IPS-18a (cell line): Measurements from ENCODE around the gene TMEM235.
A peak's percentile ranks its signal among the peaks of the same experiment; 100 is the strongest.
"Not testable (repeated sequence)": the region's sequence is repeated elsewhere in the genome, so short reads cannot be mapped to it uniquely, and the experiment has no call there.

Experiments
- H3K27ac ChIP-seq: one replicate; pipeline ENCODE4 v1.5.1; 2013; ENCODE audit warnings: low read length
- H3K27me3 ChIP-seq: one replicate; pipeline ENCODE4 v1.6.1; 2013; ENCODE audit warnings: mild to moderate bottlenecking, low read length; ENCODE audit not compliant: control insufficient read depth, insufficient read depth
- H3K36me3 ChIP-seq: one replicate; pipeline ENCODE4 v1.6.1; 2013; ENCODE audit warnings: low read depth, low read length; ENCODE audit not compliant: control insufficient read depth
- H3K4me1 ChIP-seq: one replicate; pipeline ENCODE4 v1.6.1; 2013; ENCODE audit warnings: low read depth, low read length; ENCODE audit not compliant: control insufficient read depth
- H3K4me3 ChIP-seq: one replicate; pipeline ENCODE4 v1.5.1; 2013; ENCODE audit warnings: low read length
- H3K9ac ChIP-seq: one replicate; pipeline ENCODE4 v1.6.1; 2013; ENCODE audit warnings: mild to moderate bottlenecking, low read length, moderate library complexity
- H3K9me3 ChIP-seq: one replicate; pipeline ENCODE4 v1.6.1; 2013; ENCODE audit warnings: low read depth, low read length; ENCODE audit not compliant: control insufficient read depth

TMEM235 gene

GRCh38 chr17:78252701-78253635 is 21.5 kb downstream of the TMEM235 start:
- no peak overlapping the region for H3K9ac ChIP-seq
- H3K27ac ChIP-seq, result no peak overlapping the region
- H3K4me1 ChIP-seq, result peaks cover 13% of the 10 kb centered on the region

GRCh38 chr17:78253636-78253945 is 22.2 kb downstream of the TMEM235 start:
- H3K36me3 ChIP-seq, H3K27ac ChIP-seq, H3K9me3 ChIP-seq, H3K27me3 ChIP-seq: not testable (repeated sequence)
- H3K4me1 ChIP-seq, result peaks cover 16% of the 10 kb centered on the region
- peak overlapping the region; percentile 82 for H3K4me3 ChIP-seq
- peak overlapping the region; percentile 82 for H3K9ac ChIP-seq

More at GRCh38 chr17:78252701-78253635, 21.5 kb downstream of the TMEM235 start:
- no peaks in the 10 kb centered on the region for H3K27me3 ChIP-seq
- H3K9me3 ChIP-seq, result no peaks in the 10 kb centered on the region
- H3K36me3 ChIP-seq, result no peaks in the 10 kb centered on the region
- no peak overlapping the region for H3K4me3 ChIP-seq

GRCh38 chr17:78253946-78254672 is 22.7 kb downstream of the TMEM235 start:
- no peaks in the 10 kb centered on the region for H3K36me3 ChIP-seq
- H3K9me3 ChIP-seq, result no peaks in the 10 kb centered on the region
- peak overlapping the region; percentile 82 for H3K9ac ChIP-seq
- peak overlapping the region; percentile 82 for H3K4me3 ChIP-seq
- H3K4me1 ChIP-seq, result peaks cover 16% of the 10 kb centered on the region
- H3K27me3 ChIP-seq, result no peaks in the 10 kb centered on the region
- H3K27ac ChIP-seq, result peak overlapping the region; percentile 77

GRCh38 chr17:78255029-78255656 is 23.7 kb downstream of the TMEM235 start:
- Histone ChIP-seq H3K9me3 (no peaks in the 10 kb centered on the region), H3K4me1 (peaks cover 16% of the 10 kb centered on the region), H3K4me3 (no peak overlapping the region), H3K27me3 (no peaks in the 10 kb centered on the region), H3K9ac (no peak overlapping the region), H3K27ac (no peak overlapping the region), H3K36me3 (no peaks in the 10 kb centered on the region)

GRCh38 chr17:78255953-78256706 is 24.7 kb downstream of the TMEM235 start:
- Histone ChIP-seq H3K4me3 (no peak overlapping the region), H3K9me3 (no peaks in the 10 kb centered on the region), H3K27me3 (no peaks in the 10 kb centered on the region), H3K36me3 (no peaks in the 10 kb centered on the region), H3K27ac (no peak overlapping the region), H3K9ac (no peak overlapping the region), H3K4me1 (peaks cover 12% of the 10 kb centered on the region)

GRCh38 chr17:78256707-78257591 is 25.5 kb downstream of the TMEM235 start:
- Histone ChIP-seq H3K9ac (no peak overlapping the region), H3K36me3 (no peaks in the 10 kb centered on the region), H3K9me3 (no peaks in the 10 kb centered on the region), H3K4me1 (peaks cover 12% of the 10 kb centered on the region), H3K27ac (no peak overlapping the region), H3K27me3 (no peaks in the 10 kb centered on the region), H3K4me3 (no peak overlapping the region)

- Histone ChIP-seq H3K4me3 (no peak overlapping the region), H3K36me3 (no peaks in the 10 kb centered on the region), H3K9me3 (no peaks in the 10 kb centered on the region), H3K27ac (no peak overlapping the region), H3K27me3 (no peaks in the 10 kb centered on the region), H3K9ac (no peak overlapping the region), H3K4me1 (peaks cover 12% of the 10 kb centered on the region)
These were observed 26.4 kb downstream of the TMEM235 start for GRCh38 chr17:78257810-78258322.

- H3K9ac ChIP-seq, result no peak overlapping the region
- H3K27ac ChIP-seq, result no peak overlapping the region
- H3K36me3 ChIP-seq, result no peaks in the 10 kb centered on the region
- H3K9me3 ChIP-seq, result no peaks in the 10 kb centered on the region
- peaks cover 9% of the 10 kb centered on the region for H3K4me1 ChIP-seq
- no peaks in the 10 kb centered on the region for H3K27me3 ChIP-seq
- no peak overlapping the region for H3K4me3 ChIP-seq
These were observed 27.1 kb downstream of the TMEM235 start for GRCh38 chr17:78258323-78259191.

GRCh38 chr17:78259192-78259554 is 27.7 kb downstream of the TMEM235 start:
- Histone ChIP-seq H3K4me1 (peaks cover 9% of the 10 kb centered on the region), H3K36me3 (no peaks in the 10 kb centered on the region), H3K4me3 (no peak overlapping the region), H3K27me3 (no peaks in the 10 kb centered on the region), H3K27ac (no peak overlapping the region), H3K9ac (no peak overlapping the region), H3K9me3 (no peaks in the 10 kb centered on the region)
